ENCODE data around the gene HOXC13.

Gene HOXC13

DNA sequence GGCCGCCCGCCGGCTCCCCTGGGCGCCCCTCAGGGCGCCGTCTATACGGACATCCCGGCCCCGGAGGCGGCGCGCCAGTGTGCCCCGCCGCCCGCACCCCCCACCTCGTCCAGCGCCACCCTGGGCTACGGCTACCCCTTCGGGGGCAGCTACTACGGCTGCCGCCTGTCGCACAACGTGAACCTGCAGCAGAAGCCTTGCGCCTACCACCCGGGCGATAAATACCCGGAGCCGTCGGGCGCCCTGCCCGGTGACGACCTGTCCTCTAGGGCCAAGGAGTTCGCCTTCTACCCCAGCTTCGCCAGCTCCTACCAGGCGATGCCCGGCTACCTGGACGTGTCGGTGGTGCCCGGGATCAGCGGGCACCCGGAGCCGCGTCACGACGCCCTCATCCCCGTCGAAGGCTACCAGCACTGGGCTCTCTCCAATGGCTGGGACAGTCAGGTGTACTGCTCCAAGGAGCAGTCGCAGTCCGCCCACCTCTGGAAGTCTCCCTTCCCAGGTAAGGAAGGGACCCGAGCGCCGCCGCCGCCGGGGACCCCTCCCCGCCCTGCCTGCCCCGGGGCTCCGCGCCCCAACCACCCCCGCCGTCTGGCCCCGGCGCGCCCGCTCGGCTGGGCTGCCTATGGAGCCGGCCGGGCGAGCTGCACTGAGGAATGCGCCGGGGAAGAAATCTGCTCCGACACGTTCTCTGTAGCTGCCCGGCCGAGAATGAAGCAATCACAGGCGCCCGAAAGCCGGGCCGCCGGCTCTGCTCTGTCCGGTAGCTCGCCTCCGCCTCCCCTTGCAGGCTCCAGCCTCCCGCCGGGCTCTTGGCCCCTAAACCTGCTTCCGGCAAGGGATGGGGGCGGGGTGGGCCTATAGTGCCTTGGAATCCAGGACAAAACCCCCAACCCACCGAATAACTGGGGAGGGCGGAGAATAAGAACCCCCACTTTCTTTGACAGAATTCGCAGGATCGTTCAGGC is 794 bp downstream of the HOXC13 start:
- DNase-seq, result no peak

DNA sequence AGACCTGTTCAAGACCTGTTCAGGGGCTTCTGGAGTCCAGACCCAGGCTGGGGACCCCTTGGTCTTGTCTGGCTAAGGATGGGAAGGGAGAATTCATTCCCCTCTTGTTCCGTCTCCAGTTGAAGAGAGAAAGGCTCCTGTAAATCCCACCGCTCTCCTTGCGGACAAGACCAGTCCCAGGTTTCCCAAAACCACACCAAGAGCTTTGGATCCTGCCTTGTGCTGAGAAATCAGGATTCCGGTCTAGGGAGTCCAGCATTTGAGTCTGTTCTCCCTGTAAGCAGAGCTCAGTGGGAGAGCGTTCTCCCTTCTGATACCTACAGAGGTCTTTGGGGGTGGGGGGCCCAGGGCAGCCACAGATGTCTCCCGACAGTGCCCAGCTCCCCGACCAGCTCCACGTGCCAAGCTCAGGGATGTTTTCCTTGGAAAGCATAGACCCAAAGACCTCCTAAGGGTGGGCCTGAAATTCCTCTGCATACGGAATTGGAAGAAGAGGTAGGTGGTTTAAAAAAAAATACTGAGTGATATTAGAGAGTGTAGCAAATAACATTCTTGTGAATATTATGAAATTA is 1.9 kb downstream of the HOXC13 start:
- no peak for DNase-seq

GRCh38 chr12:53941187-53941586 is 2.6 kb downstream of the HOXC13 start:
- DNase-seq, result no peak

- DNase-seq, result no peak
Observed at GRCh38 chr12:53941750-53942149, 3.1 kb downstream of the HOXC13 start.

- DNase-seq, result no peak
Observed at GRCh38 chr12:53942467-53942997, 3.9 kb downstream of the HOXC13 start.

GRCh38 chr12:53944209-53944608 is 5.6 kb downstream of the HOXC13 start:
- DNase-seq, result no peak

DNA sequence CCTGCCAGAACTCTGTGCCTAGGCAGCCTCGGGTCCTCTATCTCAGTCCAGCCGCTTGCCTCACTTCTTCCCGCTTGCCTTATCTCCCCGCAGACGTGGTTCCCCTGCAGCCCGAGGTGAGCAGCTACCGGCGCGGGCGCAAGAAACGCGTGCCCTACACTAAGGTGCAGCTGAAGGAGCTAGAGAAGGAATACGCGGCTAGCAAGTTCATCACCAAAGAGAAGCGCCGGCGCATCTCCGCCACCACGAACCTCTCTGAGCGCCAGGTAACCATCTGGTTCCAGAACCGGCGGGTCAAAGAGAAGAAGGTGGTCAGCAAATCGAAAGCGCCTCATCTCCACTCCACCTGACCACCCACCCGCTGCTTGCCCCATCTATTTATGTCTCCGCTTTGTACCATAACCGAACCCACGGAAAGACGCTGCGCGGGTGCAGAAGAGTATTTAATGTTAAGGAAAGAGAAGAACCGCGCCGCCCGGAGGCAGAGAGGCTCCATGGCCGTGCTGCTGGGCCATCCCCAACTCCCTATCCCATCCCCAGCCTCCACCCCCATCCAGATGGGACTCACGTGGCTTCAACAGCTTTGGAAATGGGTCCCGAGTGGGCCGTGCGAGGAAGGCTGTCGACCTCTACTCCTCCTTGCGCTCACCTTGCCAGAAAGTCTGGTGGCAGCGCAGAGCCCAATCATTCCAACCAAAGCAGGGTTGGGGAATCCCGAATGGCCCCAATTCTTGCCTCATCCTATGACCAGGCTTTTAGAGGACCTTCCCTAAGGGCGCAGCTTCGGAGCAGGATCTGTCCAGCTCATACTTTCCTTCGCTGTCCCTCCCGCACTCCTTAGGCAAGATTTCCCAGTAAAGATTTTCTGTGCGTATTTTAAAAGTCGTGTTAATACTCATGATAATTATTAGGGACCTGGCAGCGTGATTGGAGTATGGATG is 6.5 kb downstream of the HOXC13 start:
- no peak for DNase-seq

- DNase-seq, result no peak
Observed at GRCh38 chr12:53947743-53948142, 9.1 kb downstream of the HOXC13 start.

GRCh38 chr12:53948650-53949593 is 10.3 kb downstream of the HOXC13 start:
- DNase-seq, result no peak

- DNase-seq, result peak; percentile 59
Observed at GRCh38 chr12:53949631-53950436, 11.2 kb downstream of the HOXC13 start.

- DNase-seq, result no peak
Observed at GRCh38 chr12:53950437-53950773, 11.8 kb downstream of the HOXC13 start.

DNA sequence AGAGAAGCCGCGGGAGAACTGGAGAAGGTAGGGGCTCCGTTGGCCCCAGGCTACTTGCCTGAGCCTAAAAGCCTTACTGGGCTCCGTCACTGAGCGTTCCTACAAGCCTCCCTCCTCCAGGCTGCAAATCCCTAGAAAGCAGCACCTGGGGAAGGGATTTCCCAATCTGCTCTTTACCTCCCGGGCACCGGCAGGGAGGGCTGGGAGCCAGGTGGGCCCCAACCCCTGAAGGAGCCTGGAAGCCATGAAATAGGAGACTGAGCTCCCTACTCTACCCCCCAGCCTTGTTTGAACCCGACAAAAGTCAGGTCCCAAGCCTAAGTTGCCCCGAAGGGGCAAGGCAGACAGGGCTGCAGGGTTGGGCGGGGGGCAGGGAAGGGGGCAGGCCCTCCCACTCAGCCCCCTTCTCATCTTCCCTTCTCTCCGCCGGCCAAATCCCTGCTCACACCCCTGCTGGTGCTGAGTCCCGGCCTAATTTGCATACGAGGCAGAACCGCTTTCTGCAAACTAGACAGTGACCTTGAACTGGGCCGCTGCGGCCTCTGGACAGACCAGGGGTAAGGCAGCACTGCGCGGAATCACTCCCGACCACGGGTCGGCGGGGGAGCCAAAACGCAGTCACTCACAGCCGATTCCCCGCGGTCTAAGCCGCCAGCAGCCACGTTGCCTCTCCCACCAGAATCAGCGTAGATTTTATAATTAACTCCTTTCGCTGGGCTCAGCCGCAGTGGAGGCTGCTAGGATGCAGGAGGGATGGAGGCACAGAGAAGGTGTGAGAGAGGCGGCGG is 12.4 kb downstream of the HOXC13 start:
- no peak for DNase-seq

- no peak for DNase-seq
Observed at GRCh38 chr12:53951577-53952334, 13.1 kb downstream of the HOXC13 start.

- no peak for DNase-seq
Observed at GRCh38 chr12:53952335-53952694, 13.7 kb downstream of the HOXC13 start.

DNA sequence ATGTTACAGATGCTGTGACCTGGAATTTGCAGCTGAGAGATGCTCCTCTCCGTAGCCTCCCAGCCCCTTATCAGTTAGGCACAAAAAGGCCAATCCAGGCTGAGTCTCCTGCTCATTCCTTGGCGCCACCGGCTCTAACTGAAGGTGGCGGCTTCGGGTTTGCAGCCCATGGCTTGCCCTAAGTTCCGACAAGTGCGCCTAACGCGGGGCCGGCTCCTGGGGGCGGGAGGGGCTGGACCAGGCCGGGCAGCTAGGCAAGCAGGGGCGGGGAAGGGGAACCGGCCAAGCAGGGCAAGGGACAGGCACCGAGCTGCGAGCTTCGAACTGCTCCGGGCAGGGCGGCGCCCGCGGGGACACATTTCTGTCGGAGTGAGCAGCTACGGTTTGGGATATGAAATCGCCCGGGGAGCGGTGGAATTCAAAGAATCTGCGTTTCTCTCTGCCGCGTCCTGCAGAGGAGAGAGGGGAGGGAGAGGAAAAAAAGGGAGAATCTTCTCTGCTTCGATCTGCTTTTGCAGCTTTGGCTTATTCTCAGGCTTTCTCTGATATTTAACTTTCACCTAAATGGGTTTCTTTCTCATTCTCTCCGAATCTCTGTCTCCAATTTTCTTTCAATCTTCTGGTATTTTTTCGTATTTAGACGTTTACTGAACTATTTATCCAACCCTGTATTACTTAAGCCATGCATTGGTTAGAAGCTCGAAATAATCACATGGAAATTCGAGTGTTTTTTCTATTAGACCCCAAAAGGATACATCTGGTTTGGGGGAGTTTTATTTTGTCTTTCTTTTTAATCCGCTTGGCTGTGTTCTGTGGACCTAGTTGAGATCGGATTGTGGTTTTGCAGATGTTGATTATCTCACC is 14.5 kb downstream of the HOXC13 start:
- no peak for DNase-seq

- no peak for DNase-seq
Observed at GRCh38 chr12:53953831-53954693, 15.4 kb downstream of the HOXC13 start.

- DNase-seq, result no peak
Observed at GRCh38 chr12:53954694-53955035, 16.0 kb downstream of the HOXC13 start, which contains the start of gene HOXC12. Gene HOXC12, plus strand, starts transcription at chr12:53954903. Its CDS starts 27 bp downstream, at chr12:53954930.
